DMS 273 (cell line): ENCODE results near the gene IQGAP3.
"Not testable (repeated sequence)": the region's sequence is repeated elsewhere in the genome, so short reads cannot be mapped to it uniquely, and the experiment has no call there.

Experiments
- DNase-seq: peaks from one replicate; lab custom pipeline; 2025; ENCODE audit not compliant: unreplicated experiment; lab: John Stamatoyannopoulos, UW

Gene IQGAP3

GRCh38 chr1:156571261-156571852, 1.0 kb downstream of the IQGAP3 start:
- peak; percentile 36 for DNase-seq

- DNase-seq = no peak
Observed at GRCh38 chr1:156566436-156566835, 5.9 kb downstream of the IQGAP3 start.

GRCh38 chr1:156565519-156565918, 6.8 kb downstream of the IQGAP3 start:
- no peak for DNase-seq

GRCh38 chr1:156560585-156561163, 11.7 kb downstream of the IQGAP3 start:
- no peak for DNase-seq

GRCh38 chr1:156559797-156560385, 12.5 kb downstream of the IQGAP3 start:
- DNase-seq = no peak

- no peak for DNase-seq
Observed at GRCh38 chr1:156559086-156559796, 13.1 kb downstream of the IQGAP3 start.

GRCh38 chr1:156556354-156556753, 16.0 kb downstream of the IQGAP3 start:
- DNase-seq = peak; percentile 30

GRCh38 chr1:156555715-156556114, 16.6 kb downstream of the IQGAP3 start:
- DNase-seq = no peak

- no peak for DNase-seq
Observed at GRCh38 chr1:156554971-156555370, 17.4 kb downstream of the IQGAP3 start.

GRCh38 chr1:156553860-156554485, 18.4 kb downstream of the IQGAP3 start:
- no peak for DNase-seq

- DNase-seq = not testable (repeated sequence)
Observed at GRCh38 chr1:156552937-156553336, 19.4 kb downstream of the IQGAP3 start.

- no peak for DNase-seq
Observed at GRCh38 chr1:156552518-156552917, 19.8 kb downstream of the IQGAP3 start.

GRCh38 chr1:156551869-156552268, 20.5 kb downstream of the IQGAP3 start:
- no peak for DNase-seq

GRCh38 chr1:156551066-156551643, 21.2 kb downstream of the IQGAP3 start:
- no peak for DNase-seq

- DNase-seq = no peak
Observed at GRCh38 chr1:156550346-156550745, 22.0 kb downstream of the IQGAP3 start.

GRCh38 chr1:156549831-156550230, 22.5 kb downstream of the IQGAP3 start:
- DNase-seq = no peak

- no peak for DNase-seq
Observed at GRCh38 chr1:156549390-156549789, 23.0 kb downstream of the IQGAP3 start.

GRCh38 chr1:156547982-156548381, 24.4 kb downstream of the IQGAP3 start:
- no peak for DNase-seq

GRCh38 chr1:156547434-156547833, 24.9 kb downstream of the IQGAP3 start:
- no peak for DNase-seq

- no peak for DNase-seq
Observed at GRCh38 chr1:156546267-156546666, 26.1 kb downstream of the IQGAP3 start.

GRCh38 chr1:156544592-156545102, 27.7 kb downstream of the IQGAP3 start:
- DNase-seq = no peak
